ENCODE results near the gene XRN2. TPM values are rescaled to one million over a fixed set of nuclear protein-coding genes. Genes with fewer than 3 reads are reported as not detected.

Gene XRN2
- total RNA-seq, 1 experiment from 2014 or later = 122 TPM

DNA sequence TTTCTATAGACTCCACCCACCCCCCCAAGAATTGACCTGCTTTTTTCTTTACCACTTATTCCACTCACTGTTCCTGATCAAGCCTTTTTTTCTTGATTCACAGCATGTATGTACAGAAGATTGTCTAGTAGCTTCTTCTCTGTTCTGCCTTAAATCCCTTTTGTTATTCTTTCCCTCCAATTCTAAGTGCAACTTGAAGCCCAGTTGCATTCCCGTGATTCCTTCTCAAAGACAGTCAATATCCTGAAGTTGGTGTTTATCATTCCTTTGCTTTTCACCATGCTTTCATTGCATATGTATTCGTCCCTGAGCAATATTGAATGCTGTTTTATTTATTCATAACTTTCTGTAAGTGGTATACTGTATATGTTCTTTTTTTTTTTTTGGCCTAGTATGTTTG is 21.0 kb downstream of the XRN2 start:
- ChIA-PET CTCF (no interaction called here), POLR2A (ENCODE audit: low non-redundant PET) (interaction anchor here (0.6 kb wide), 1 partner anchor 15 kb away, joined by 3 read pairs; no protein-coding TSS in a partner anchor)
- Histone ChIP-seq H3K9me3 (ENCODE audit: low read depth, low read length, poor library complexity, severe bottlenecking) (peaks cover 10% of the 10 kb centered on the region), H3K4me3 (ENCODE audit: low read depth, low read length, poor library complexity, severe bottlenecking) (no peak overlapping the region), H3K27me3 (replicated peaks; ENCODE audit: insufficient read depth, low read depth, low read length, poor library complexity) (no peaks in the 10 kb centered on the region), H3K27ac (ENCODE audit: low read depth, low read length, poor library complexity, severe bottlenecking) (no peak overlapping the region), H3K4me1 (ENCODE audit: insufficient read depth, low read length, poor library complexity, severe bottlenecking) (peaks cover 5% of the 10 kb centered on the region), H3K36me3 (ENCODE audit: insufficient read depth, low read length, poor library complexity, severe bottlenecking) (peaks cover 10% of the 10 kb centered on the region)
- TF ChIP-seq EZH2 (IDR thresholded peaks at IDR 0.05; ENCODE audit: borderline replicate concordance, low read depth, low read length, poor library complexity, severe bottlenecking) = no peak
- TF ChIP-seq, protein P1, sequence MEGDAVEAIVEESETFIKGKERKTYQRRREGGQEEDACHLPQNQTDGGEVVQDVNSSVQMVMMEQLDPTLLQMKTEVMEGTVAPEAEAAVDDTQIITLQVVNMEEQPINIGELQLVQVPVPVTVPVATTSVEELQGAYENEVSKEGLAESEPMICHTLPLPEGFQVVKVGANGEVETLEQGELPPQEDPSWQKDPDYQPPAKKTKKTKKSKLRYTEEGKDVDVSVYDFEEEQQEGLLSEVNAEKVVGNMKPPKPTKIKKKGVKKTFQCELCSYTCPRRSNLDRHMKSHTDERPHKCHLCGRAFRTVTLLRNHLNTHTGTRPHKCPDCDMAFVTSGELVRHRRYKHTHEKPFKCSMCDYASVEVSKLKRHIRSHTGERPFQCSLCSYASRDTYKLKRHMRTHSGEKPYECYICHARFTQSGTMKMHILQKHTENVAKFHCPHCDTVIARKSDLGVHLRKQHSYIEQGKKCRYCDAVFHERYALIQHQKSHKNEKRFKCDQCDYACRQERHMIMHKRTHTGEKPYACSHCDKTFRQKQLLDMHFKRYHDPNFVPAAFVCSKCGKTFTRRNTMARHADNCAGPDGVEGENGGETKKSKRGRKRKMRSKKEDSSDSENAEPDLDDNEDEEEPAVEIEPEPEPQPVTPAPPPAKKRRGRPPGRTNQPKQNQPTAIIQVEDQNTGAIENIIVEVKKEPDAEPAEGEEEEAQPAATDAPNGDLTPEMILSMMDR (conservative IDR thresholded peaks at IDR 0.05; ENCODE audit: low read depth, low read length) = no peak
- BruUV-seq (replicated peaks) = no TSS peak
- no peak for DNase-seq (ENCODE audit: low spot score)
- intact Hi-C loops (cut with micrococcal nuclease; ENCODE audit: unreplicated experiment) = no loop called here

GRCh38 chr20:21325296-21325695 is 22.2 kb downstream of the XRN2 start:
- Histone ChIP-seq H3K4me3 (ENCODE audit: low read depth, low read length, poor library complexity, severe bottlenecking) (no peak overlapping the region), H3K4me1 (ENCODE audit: insufficient read depth, low read length, poor library complexity, severe bottlenecking) (peaks cover 5% of the 10 kb centered on the region), H3K27ac (ENCODE audit: low read depth, low read length, poor library complexity, severe bottlenecking) (no peak overlapping the region), H3K36me3 (ENCODE audit: insufficient read depth, low read length, poor library complexity, severe bottlenecking) (peaks cover 10% of the 10 kb centered on the region), H3K27me3 (replicated peaks; ENCODE audit: insufficient read depth, low read depth, low read length, poor library complexity) (no peaks in the 10 kb centered on the region), H3K9me3 (ENCODE audit: low read depth, low read length, poor library complexity, severe bottlenecking) (peaks cover 10% of the 10 kb centered on the region)
- no peak for DNase-seq (ENCODE audit: low spot score)
- ChIA-PET POLR2A (ENCODE audit: low non-redundant PET) (no interaction called here), CTCF (no interaction called here)
- TF ChIP-seq EZH2 (IDR thresholded peaks at IDR 0.05; ENCODE audit: borderline replicate concordance, low read depth, low read length, poor library complexity, severe bottlenecking) = no peak
- TF ChIP-seq, protein P1 (conservative IDR thresholded peaks at IDR 0.05; ENCODE audit: low read depth, low read length) = no peak
- BruUV-seq (replicated peaks) = no TSS peak
- intact Hi-C loops (cut with micrococcal nuclease; ENCODE audit: unreplicated experiment) = no loop called here

- POLR2A ChIA-PET (ENCODE audit: low non-redundant PET) = no interaction called here
- no peaks in the 10 kb centered on the region for H3K27me3 ChIP-seq (replicated peaks; ENCODE audit: insufficient read depth, low read depth, low read length, poor library complexity)
- TF ChIP-seq EZH2 (IDR thresholded peaks at IDR 0.05; ENCODE audit: borderline replicate concordance, low read depth, low read length, poor library complexity, severe bottlenecking) = no peak
- TF ChIP-seq, protein P1 (conservative IDR thresholded peaks at IDR 0.05; ENCODE audit: low read depth, low read length) = no peak
- no peak for DNase-seq (ENCODE audit: low spot score)
- CTCF ChIA-PET = no interaction called here
- intact Hi-C loops (cut with micrococcal nuclease; ENCODE audit: unreplicated experiment) = no loop called here
- no TSS peak for BruUV-seq (replicated peaks)
- peaks cover 16% of the 10 kb centered on the region for H3K36me3 ChIP-seq (ENCODE audit: insufficient read depth, low read length, poor library complexity, severe bottlenecking)
- H3K9me3 ChIP-seq (ENCODE audit: low read depth, low read length, poor library complexity, severe bottlenecking) = peaks cover 7% of the 10 kb centered on the region
- peaks cover 5% of the 10 kb centered on the region for H3K4me1 ChIP-seq (ENCODE audit: insufficient read depth, low read length, poor library complexity, severe bottlenecking)
- no peak overlapping the region for H3K27ac ChIP-seq (ENCODE audit: low read depth, low read length, poor library complexity, severe bottlenecking)
- no peak overlapping the region for H3K4me3 ChIP-seq (ENCODE audit: low read depth, low read length, poor library complexity, severe bottlenecking)
Observed at GRCh38 chr20:21326700-21327099, 23.6 kb downstream of the XRN2 start.

Measured in A673 (cell line).